SJCRH30 (cell line): Measurements from ENCODE around the gene CDH1. TPM values are rescaled to one million over a fixed set of nuclear protein-coding genes. Genes with fewer than 3 reads are reported as not detected.
"Not testable (repeated sequence)": the region's sequence is repeated elsewhere in the genome, so short reads cannot be mapped to it uniquely, and the experiment has no call there.

ENCODE experiments used
- DNase-seq, 2 experiments: peaks; one replicate each; pipeline ENCODE4 v3.0.0-alpha.2; 2015 to 2020
- H3K27ac ChIP-seq: fragments of 250-450 bp; sonication (Bioruptor Pico); 2 replicates; pipeline ENCODE4 v1.5.1; 2020; ENCODE audit warnings: mild to moderate bottlenecking, moderate library complexity
- H3K27me3 ChIP-seq: fragments of 250-450 bp; sonication (Bioruptor Pico); 2 replicates; pipeline ENCODE4 v1.5.1; 2020; ENCODE audit warnings: mild to moderate bottlenecking, moderate library complexity
- H3K36me3 ChIP-seq: fragments of 250-450 bp; sonication (Bioruptor Pico); 2 replicates; pipeline ENCODE4 v1.5.1; 2020; ENCODE audit warnings: mild to moderate bottlenecking, moderate library complexity
- H3K4me1 ChIP-seq: fragments of 250-450 bp; sonication (Bioruptor Pico); 2 replicates; pipeline ENCODE4 v1.5.1; 2020; ENCODE audit warnings: mild to moderate bottlenecking, moderate library complexity
- H3K4me3 ChIP-seq: fragments of 250-450 bp; sonication (Bioruptor Pico); 2 replicates; pipeline ENCODE4 v1.5.1; 2020; ENCODE audit warnings: mild to moderate bottlenecking, moderate library complexity
- H3K9me3 ChIP-seq: fragments of 250-450 bp; sonication (Bioruptor Pico); replicated peaks from 2 replicates; pipeline ENCODE4 v1.5.1; 2020; ENCODE audit warnings: mild to moderate bottlenecking, moderate library complexity
- total RNA-seq: library from RNA; depleted of rRNA; stranded (reverse); fragments of >200 nt; shearing (Covaris generic); gene quantifications from 2 replicates; pipeline ENCODE4 v1.2.3, GENCODE V29; 2014; rRNA removed

Gene CDH1
- not detected in 2 replicates for total RNA-seq

DNA sequence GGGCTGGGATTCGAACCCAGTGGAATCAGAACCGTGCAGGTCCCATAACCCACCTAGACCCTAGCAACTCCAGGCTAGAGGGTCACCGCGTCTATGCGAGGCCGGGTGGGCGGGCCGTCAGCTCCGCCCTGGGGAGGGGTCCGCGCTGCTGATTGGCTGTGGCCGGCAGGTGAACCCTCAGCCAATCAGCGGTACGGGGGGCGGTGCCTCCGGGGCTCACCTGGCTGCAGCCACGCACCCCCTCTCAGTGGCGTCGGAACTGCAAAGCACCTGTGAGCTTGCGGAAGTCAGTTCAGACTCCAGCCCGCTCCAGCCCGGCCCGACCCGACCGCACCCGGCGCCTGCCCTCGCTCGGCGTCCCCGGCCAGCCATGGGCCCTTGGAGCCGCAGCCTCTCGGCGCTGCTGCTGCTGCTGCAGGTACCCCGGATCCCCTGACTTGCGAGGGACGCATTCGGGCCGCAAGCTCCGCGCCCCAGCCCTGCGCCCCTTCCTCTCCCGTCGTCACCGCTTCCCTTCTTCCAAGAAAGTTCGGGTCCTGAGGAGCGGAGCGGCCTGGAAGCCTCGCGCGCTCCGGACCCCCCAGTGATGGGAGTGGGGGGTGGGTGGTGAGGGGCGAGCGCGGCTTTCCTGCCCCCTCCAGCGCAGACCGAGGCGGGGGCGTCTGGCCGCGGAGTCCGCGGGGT is at the start of gene CDH1:
TSS of gene CDH1 (plus strand) at position 247 of the 684 bp plus-strand sequence. CDS start at position 371, 124 bp downstream.
- no peak within 1 kb of the TSS for H3K27ac ChIP-seq

DNA sequence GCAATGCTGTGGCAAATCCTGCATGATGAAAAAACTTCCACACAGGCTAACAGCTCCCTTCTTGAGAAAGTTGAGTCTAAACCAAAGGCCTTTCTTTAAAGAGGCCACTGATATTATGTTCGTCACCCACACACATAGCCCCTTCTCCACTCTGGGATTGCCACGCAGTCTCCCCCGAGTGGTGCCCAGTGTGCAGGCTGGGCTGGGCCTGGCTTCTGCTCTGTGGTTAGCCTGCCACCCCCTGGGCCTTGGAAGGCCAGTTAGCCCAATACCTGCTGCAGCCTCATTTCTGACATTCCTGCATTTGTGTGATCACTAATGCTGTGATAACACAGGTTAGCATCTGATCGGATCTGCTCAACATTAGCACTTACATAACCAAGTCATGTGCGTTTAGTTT is 47.2 kb upstream of the CDH1 start:
- DNase-seq = no peak
- H3K4me1 ChIP-seq = no peaks in the 10 kb centered on the region
- no peaks in the 10 kb centered on the region for H3K36me3 ChIP-seq
- no peak overlapping the region for H3K4me3 ChIP-seq
- H3K9me3 ChIP-seq = no peaks in the 10 kb centered on the region
- no peaks in the 10 kb centered on the region for H3K27me3 ChIP-seq
- H3K27ac ChIP-seq = no peak overlapping the region

More for the DNA sequence above, at the start of gene CDH1:
- H3K36me3 ChIP-seq = no peaks in the 10 kb centered on the region
- H3K4me1 ChIP-seq = peaks cover 6% of the 10 kb centered on the region; the same call in 1 of the 2 replicates
- DNase-seq = no peak
- no peaks in the 10 kb centered on the region for H3K9me3 ChIP-seq
- no peaks in the 10 kb centered on the region for H3K27me3 ChIP-seq
- H3K4me3 ChIP-seq = no peak within 1 kb of the TSS

DNA sequence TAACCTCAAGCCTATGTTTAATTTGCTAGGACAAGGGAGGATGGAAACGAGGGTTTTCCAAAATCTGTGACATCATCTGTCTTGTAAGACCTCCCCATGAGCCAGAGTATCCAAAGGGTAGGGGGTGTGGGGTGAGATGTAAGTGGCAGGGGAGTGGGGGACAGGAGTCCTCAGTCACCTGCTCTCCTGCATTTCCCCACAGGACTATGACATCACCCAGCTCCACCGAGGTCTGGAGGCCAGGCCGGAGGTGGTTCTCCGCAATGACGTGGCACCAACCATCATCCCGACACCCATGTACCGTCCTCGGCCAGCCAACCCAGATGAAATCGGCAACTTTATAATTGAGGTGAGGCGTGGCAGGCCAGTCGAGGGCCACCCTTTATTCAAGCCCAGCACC is 41.5 kb upstream of the CDH1 start:
- H3K36me3 ChIP-seq = no peaks in the 10 kb centered on the region

DNA sequence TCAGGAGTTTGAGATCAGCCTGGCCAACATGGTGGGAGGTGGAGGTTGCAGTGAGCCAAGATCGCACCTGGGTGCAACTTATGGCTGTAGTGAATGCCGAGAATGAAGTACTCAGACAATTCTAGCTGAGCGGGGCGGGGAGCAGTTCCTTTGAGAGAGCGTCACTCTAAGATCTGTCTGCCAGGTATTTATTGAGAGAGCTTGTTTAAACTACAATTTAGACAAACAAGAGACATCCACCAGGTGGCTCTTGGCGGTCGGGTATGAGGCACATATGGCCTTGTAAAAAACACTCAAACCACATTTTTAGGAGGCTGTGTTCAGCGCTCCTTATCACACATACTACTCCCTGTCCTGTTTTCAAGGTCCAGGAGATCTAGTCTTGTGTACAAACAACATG is 40.6 kb upstream of the CDH1 start:
- H3K4me3 ChIP-seq = no peak overlapping the region
- no peaks in the 10 kb centered on the region for H3K4me1 ChIP-seq
- no peak overlapping the region for H3K27ac ChIP-seq
- no peak for DNase-seq
- no peaks in the 10 kb centered on the region for H3K9me3 ChIP-seq
- no peaks in the 10 kb centered on the region for H3K36me3 ChIP-seq
- H3K27me3 ChIP-seq = no peaks in the 10 kb centered on the region

More for the DNA sequence above, 41.5 kb upstream of the CDH1 start:
- no peaks in the 10 kb centered on the region for H3K27me3 ChIP-seq
- H3K4me1 ChIP-seq = no peaks in the 10 kb centered on the region
- H3K4me3 ChIP-seq = no peak overlapping the region
- DNase-seq = no peak
- no peak overlapping the region for H3K27ac ChIP-seq
- H3K9me3 ChIP-seq = no peaks in the 10 kb centered on the region

DNA sequence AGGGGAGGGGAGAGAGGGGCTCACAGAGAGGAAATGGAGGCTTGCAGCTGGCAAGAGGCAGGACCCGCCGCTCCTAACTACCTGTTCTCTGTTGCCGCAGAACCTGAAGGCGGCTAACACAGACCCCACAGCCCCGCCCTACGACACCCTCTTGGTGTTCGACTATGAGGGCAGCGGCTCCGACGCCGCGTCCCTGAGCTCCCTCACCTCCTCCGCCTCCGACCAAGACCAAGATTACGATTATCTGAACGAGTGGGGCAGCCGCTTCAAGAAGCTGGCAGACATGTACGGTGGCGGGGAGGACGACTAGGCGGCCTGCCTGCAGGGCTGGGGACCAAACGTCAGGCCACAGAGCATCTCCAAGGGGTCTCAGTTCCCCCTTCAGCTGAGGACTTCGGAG is 39.0 kb upstream of the CDH1 start:
- H3K27ac ChIP-seq = no peak overlapping the region
- H3K4me1 ChIP-seq = no peaks in the 10 kb centered on the region
- H3K4me3 ChIP-seq = no peak overlapping the region
- H3K9me3 ChIP-seq = no peaks in the 10 kb centered on the region
- H3K36me3 ChIP-seq = no peaks in the 10 kb centered on the region
- no peak for DNase-seq
- H3K27me3 ChIP-seq = no peaks in the 10 kb centered on the region

DNA sequence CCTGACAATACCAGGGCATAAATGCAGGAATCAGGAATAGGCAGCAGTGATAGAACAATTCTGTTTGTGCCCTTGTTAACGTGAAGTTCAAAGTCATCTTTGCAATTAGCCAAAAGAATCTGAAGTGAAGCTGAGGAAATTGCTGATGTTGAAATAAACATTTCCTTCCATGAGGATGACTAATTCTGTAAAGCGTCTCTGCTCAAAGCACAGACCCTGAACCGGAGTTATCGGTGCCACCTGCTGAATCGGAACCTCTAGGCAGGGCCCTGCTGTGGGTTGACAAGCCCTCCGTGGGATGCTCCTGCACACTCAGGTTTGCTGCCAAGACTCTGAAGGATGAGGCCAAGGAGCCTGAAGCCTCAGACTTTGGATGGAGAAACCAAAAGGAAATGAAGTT is 37.0 kb upstream of the CDH1 start:
- H3K4me1 ChIP-seq = no peaks in the 10 kb centered on the region
- DNase-seq = no peak
- no peak overlapping the region for H3K27ac ChIP-seq
- no peaks in the 10 kb centered on the region for H3K36me3 ChIP-seq
- H3K4me3 ChIP-seq = no peak overlapping the region
- no peaks in the 10 kb centered on the region for H3K9me3 ChIP-seq
- no peaks in the 10 kb centered on the region for H3K27me3 ChIP-seq

DNA sequence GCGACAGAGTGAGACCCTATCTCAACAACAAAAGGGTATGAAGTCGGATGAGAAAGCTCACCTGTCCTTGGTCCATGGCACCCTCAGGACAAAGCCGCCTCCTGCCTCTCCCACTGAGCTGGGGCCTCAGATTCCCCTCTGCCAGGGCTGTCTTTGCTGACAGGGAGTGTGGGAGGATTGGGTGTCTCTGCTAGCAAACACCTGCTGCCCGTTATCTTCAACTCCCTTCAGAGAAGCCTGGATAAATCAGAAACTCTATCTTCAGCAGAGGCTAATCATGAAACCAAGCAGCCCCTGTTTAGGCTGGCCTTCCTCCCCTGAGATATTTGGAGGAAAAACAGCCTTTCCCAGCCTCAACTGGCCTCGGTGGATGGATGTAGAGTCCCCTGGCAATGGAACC is 36.3 kb upstream of the CDH1 start:
- H3K4me1 ChIP-seq = no peaks in the 10 kb centered on the region

DNA sequence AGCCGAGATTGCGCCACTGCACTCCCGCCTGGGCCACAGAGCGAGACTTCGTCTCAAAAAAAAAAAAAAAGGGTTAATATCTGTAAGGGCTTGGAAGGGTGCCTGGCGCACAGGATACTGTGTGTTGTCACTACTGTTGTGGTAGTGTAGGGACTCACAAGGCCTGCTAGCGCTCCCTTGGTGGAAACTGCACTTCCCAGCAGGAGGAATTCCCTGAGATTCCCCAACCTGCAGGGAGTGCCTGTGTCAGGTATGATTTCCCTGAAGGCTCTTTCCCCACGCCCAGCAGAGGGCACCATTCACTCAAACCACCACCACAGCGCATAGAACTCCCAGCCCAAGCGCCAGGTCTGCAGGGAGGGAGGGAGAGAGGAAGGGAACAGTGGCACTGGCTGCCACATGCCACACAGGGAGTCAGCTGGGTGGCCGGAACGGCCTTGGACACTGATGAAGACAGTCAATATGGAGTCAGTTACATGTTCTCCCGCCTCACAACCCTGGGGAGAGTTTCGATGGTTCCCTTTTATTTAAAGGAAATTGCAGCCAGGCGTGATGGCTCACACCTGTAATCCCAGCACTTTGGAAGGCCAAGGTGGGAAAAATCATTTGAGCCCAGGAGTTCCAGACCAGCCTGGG is 32.7 kb upstream of the CDH1 start:
- H3K9me3 ChIP-seq = no peaks in the 10 kb centered on the region
- H3K27me3 ChIP-seq = no peaks in the 10 kb centered on the region
- no peak overlapping the region for H3K27ac ChIP-seq
- H3K4me1 ChIP-seq = peaks cover 7% of the 10 kb centered on the region
- DNase-seq = peak; percentile 63 to 79
- H3K36me3 ChIP-seq = no peaks in the 10 kb centered on the region
- H3K4me3 ChIP-seq = no peak overlapping the region

More for the DNA sequence above, 36.3 kb upstream of the CDH1 start:
- no peak overlapping the region for H3K4me3 ChIP-seq
- H3K27ac ChIP-seq = no peak overlapping the region
- H3K36me3 ChIP-seq = no peaks in the 10 kb centered on the region
- DNase-seq = peak in 1 of 2 experiments; percentile 18
- no peaks in the 10 kb centered on the region for H3K9me3 ChIP-seq
- no peaks in the 10 kb centered on the region for H3K27me3 ChIP-seq

DNA sequence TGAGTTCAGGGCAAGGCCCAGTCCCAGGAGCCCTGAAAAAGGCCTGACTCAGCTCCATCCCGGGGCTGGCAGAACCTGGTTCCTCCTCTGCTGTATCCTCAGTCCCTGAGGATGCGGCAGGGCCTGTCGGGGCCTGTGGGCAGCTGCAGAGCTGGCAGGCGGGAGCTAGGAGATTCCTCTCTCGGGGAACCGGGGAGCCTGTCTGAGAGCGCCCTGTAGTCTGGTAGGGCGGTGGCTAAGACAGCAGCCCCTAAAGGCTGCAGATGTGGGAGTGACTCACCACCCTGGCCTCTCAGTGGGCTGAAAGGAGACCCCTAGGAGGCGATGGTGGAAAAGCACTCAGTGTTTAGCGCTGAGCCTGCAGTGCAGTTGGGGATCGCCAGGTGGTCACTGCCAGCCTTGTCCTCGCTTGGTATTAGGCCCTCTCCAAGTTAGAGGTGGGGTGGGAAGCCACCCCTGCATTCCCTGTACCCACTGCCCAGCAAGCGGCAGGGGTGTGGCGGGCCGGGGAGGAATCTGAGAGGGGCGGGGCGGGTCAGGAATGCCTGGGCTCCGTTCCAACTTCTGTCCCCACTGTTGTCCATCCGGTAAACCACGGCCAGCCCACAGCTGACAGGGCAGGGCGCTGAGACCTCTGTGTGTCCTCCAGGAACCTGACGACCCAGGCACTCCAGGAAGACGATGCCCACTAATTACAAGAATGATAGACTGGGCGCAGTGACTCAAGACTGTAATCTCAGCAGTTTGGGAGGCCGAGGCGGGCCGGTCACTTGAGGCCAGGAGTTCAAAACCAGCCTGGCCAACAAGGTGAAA is 29.5 kb upstream of the CDH1 start:
- Histone ChIP-seq H3K36me3 (no peaks in the 10 kb centered on the region), H3K4me1 (peaks cover 7% of the 10 kb centered on the region), H3K27ac (peak overlapping the region; percentile 58), H3K4me3 (no peak overlapping the region), H3K27me3 (no peaks in the 10 kb centered on the region), H3K9me3 (no peaks in the 10 kb centered on the region)
- DNase-seq = peak; percentile 91 to 92

DNA sequence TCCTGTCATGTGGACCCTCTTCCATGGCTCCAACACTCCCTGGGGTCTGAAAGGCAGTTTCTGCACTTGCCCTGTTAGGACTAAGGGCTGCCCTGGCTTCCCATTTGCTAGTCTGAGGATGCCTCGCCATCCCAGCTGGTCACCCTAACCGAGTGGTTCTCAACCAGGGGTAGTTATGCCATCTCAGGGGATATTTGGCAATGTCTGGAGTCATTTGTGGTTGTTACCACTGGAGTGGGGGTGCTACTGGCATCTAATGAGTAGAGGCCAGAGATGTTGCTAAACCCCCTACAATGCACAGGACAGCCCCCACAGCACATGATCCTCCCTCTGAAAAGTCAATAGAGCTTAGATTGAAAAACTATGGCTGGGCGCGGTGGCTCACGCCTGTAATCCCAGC is 26.9 kb upstream of the CDH1 start:
- Histone ChIP-seq H3K27ac (no peak overlapping the region), H3K36me3 (no peaks in the 10 kb centered on the region), H3K27me3 (no peaks in the 10 kb centered on the region), H3K4me3 (no peak overlapping the region), H3K9me3 (no peaks in the 10 kb centered on the region), H3K4me1 (peaks cover 7% of the 10 kb centered on the region)
- DNase-seq = no peak

DNA sequence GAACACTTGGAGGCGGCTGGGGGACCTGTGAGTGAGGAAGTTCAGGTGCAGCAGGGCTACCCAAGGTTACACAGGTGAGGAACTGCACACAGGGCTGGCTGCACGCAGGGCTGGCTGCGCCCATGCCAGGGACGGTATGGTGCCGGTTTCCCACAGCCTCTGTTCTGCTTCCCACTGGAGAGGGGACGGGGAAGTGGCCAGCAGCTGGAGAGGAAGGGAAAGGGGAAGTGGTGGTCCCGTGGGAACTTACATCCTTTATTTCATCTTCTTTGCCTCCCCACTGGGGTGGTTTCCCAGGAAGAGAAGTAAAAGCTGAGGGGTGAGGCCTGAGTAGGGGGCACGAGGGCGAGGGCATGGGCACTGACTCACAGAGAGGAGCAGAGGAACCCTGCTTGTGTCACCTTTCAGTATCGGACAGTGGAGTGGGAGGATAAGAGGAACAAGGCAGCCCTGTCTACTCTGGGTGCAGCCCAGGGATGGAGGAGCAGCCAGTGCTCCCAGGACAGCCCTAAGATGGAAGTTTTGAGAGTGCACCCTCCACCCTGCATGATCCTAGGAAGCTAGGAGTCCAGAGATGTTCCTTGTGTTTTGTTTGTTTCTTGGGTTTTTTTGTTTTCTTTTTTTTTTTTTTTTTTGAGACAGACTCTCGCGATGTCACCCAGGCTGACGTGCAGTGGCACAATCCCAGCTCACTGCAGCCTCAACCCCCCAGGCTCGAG is 25.5 kb upstream of the CDH1 start:
- Histone ChIP-seq H3K4me1 (peaks cover 7% of the 10 kb centered on the region), H3K4me3 (no peak overlapping the region), H3K9me3 (no peaks in the 10 kb centered on the region), H3K36me3 (no peaks in the 10 kb centered on the region), H3K27me3 (no peaks in the 10 kb centered on the region), H3K27ac (no peak overlapping the region)
- no peak for DNase-seq

DNA sequence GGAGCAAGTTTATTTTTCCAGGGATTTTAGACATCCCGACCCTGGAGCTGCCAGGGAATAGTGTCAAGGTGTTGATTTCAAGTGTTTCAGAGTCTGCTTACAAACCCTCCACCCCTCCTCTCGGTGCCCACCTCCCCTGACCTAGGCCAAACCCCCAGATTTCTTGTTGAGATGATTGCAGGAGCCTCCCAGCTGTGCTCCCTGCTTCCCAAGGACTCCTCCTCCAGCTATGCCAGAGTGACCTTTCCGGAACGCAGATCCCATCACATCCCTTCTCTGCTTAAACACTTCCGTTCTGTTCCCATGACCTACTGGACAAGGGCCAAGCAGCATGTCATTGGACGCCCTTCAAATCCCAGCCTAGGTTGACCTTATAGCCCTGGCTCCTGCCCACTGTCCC is 23.7 kb upstream of the CDH1 start:
- no peaks in the 10 kb centered on the region for H3K27me3 ChIP-seq
- H3K4me1 ChIP-seq = no peaks in the 10 kb centered on the region
- no peak overlapping the region for H3K27ac ChIP-seq
- no peak for DNase-seq
- no peak overlapping the region for H3K4me3 ChIP-seq
- H3K9me3 ChIP-seq = no peaks in the 10 kb centered on the region
- H3K36me3 ChIP-seq = no peaks in the 10 kb centered on the region

DNA sequence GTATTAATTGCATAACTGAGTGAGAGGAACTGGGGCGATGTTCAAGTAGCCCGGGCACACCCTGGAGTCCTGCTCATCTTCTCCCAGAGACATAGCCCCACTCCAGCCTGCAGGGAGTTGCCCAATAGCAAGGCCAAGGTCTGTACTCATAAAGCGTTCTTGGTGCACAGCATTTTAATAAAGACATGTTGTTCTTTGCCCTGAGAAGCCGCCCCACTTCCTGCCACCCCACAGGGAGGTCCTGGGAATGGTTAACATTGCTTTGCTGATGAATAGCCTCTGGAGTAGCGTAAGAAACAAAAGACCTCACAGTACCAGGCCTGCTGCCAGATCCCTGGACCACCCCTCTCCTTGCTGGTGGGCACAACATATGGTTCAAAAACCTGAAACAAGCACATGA is 21.6 kb upstream of the CDH1 start:
- DNase-seq = no peak

DNA sequence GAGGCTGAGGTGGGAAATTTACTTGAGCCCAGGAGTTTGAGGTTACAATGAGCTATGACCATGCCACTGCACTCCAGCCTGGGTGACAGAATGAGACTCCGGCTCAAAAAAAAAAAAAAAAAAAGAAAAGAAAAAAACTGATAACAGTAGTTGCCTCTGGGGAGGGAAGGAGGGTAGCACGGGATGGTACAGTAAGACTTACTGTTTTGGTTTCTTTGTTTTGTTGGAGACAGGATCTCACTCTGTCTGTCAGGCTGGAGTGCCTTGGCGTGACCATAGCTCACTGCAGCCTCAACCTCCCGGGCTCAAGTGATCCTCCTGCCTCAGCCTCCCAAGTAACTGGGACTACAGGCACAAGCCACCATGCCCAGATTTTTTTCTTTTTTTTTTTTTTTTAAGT is 20.6 kb upstream of the CDH1 start:
- not testable (repeated sequence) for DNase-seq, H3K27me3 ChIP-seq, H3K4me1 ChIP-seq, H3K9me3 ChIP-seq, H3K4me3 ChIP-seq, H3K36me3 ChIP-seq, H3K27ac ChIP-seq

More for the DNA sequence above, 21.6 kb upstream of the CDH1 start:
- H3K4me3 ChIP-seq = no peak overlapping the region
- H3K9me3 ChIP-seq = no peaks in the 10 kb centered on the region
- H3K4me1 ChIP-seq = no peaks in the 10 kb centered on the region
- no peaks in the 10 kb centered on the region for H3K36me3 ChIP-seq
- no peaks in the 10 kb centered on the region for H3K27me3 ChIP-seq
- no peak overlapping the region for H3K27ac ChIP-seq

DNA sequence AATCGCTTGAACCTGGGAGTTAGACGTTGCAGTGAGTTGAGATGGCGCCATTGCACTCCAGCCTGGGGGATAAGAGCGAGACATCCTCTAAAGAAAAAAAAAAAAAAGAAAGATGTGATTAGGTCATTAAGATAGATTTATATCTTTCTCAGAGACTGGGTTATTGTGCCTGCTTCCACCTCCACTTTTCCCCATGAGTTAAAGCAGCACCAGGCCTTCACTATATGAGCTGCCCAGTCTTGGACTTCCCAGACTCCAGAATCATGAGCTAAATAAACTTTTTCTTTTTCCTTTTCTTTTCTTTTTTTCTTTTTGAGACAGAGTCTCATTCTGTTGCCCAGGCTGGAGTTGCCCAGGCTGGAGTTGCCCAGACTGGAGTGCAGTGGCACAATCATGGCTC is 19.4 kb upstream of the CDH1 start:
- no peak for DNase-seq
- Histone ChIP-seq H3K36me3 (no peaks in the 10 kb centered on the region), H3K4me1 (no peaks in the 10 kb centered on the region), H3K9me3 (no peaks in the 10 kb centered on the region), H3K27me3 (no peaks in the 10 kb centered on the region), H3K4me3 (no peak overlapping the region), H3K27ac (no peak overlapping the region)
